ENCODE measurements around the gene MRPL45.

MRPL45 gene

GRCh38 chr17:38349097-38349730, 52.2 kb downstream of the MRPL45 start:
- DNase-seq, result peak; percentile 84

- no peak for DNase-seq
Measured at GRCh38 chr17:38350035-38350434, 53.1 kb downstream of the MRPL45 start.

GRCh38 chr17:38351412-38352222, 54.6 kb downstream of the MRPL45 start, which contains the start of gene SOCS7:
Gene SOCS7, plus strand, starts transcription at chr17:38351844. Its CDS starts 209 bp downstream, at chr17:38352053.
- peak; percentile 94 for DNase-seq

GRCh38 chr17:38352245-38353085, 55.5 kb downstream of the MRPL45 start:
- peak; percentile 30 for DNase-seq

GRCh38 chr17:38353086-38353604, 56.2 kb downstream of the MRPL45 start:
- DNase-seq, result no peak

DNA sequence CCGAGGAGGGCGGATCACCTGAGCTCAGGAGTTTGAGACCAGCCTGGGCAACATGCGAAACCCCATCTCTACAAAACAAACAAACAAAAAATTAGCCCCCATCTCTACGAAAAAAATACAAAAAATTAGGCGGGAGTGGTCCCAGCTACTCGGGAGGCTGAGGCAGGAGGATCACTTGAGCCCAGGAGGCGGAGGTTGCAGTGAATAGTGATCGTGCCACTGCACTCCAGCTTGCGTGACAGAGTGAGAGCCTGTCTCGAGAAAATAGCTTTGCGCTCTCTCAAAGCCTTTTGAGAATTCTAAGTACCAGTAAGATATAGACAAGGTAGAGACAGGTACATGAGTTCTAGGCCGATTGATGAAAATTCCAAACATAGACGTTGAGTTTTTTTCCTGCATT, 56.7 kb downstream of the MRPL45 start:
- no peak for DNase-seq

DNA sequence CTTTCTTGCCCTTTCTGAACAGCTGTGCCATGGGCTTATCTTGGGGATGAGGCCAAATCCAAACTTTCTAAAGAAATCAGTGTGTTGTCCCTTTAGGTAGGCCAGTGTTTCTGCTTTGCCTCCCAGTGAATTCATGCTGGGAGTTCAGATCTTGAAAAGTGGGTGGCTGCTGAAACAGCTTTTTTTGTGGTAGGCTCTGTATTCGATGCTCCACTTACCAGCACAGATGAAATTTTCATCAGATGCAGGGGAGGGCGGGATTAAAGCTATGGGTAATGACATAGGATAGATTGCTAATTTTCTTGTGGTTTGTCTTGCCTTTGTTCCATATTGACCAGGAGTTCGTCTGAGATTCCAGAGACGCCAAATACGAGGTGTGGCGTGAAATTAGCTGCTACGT, 57.5 kb downstream of the MRPL45 start:
- DNase-seq, result no peak

DNA sequence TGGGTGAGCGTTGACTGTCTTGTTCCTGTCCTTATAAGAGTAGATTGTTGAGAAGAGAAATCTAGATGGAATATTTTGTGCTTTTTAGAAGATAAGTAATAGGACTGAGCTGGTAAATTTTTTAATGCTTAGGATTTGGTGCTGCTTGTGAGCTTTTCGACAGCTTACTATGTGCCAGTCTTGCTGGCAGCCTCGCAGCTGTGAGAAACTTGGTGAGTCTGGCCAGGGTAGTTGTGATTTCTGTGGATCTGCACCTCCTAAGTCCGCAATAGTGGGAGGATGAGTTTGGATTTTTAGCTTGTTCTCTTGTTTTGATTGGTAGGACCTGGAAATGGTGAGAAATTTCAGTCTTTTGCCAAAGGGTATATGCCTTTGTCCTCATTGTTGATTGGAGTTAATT, 58.3 kb downstream of the MRPL45 start:
- no peak for DNase-seq

- DNase-seq, result no peak
Measured at GRCh38 chr17:38357486-38358123, 60.6 kb downstream of the MRPL45 start.

- no peak for DNase-seq
Measured at GRCh38 chr17:38358586-38359513, 61.9 kb downstream of the MRPL45 start.

- DNase-seq, result no peak
Measured at GRCh38 chr17:38361694-38362465, 64.9 kb downstream of the MRPL45 start.

GRCh38 chr17:38363016-38363415, 66.0 kb downstream of the MRPL45 start:
- DNase-seq, result no peak

- no peak for DNase-seq
Measured at GRCh38 chr17:38364741-38365140, 67.8 kb downstream of the MRPL45 start.

GRCh38 chr17:38369124-38369886, 72.3 kb downstream of the MRPL45 start:
- DNase-seq, result no peak
